DND-41 (cell line): Measurements from ENCODE around the gene ZNF71.
A peak's percentile ranks its signal among the peaks of the same experiment; 100 is the strongest.

Source experiments
- ATAC-seq: fragments of 200-7000 bp; cut with Tn5 transposase; 3 replicates; pipeline ENCODE4 v1.9.1; 2021; ENCODE audit warnings: low read depth; ENCODE audit not compliant: insufficient read depth
- DNase-seq: peaks from one replicate; pipeline ENCODE4 v3.0.0-alpha.2; 2020
- H2AFZ ChIP-seq: 2 replicates; pipeline ENCODE4 v1.6.0; 2012; ENCODE audit warnings: low read depth, low read length
- H3K27ac ChIP-seq: 2 replicates; pipeline ENCODE4 v1.5.1; 2012; ENCODE audit warnings: low read length, inconsistent platforms
- H3K27me3 ChIP-seq: fragments of 200-600 bp; sonication (generic); 2 replicates; pipeline ENCODE4 v1.6.0; 2012; ENCODE audit warnings: low read length, mild to moderate bottlenecking, inconsistent platforms; ENCODE audit not compliant: insufficient read depth, poor library complexity
- H3K36me3 ChIP-seq: 2 replicates; pipeline ENCODE4 v1.5.1; 2012; ENCODE audit warnings: low read length, inconsistent platforms; ENCODE audit not compliant: insufficient read depth
- H3K4me1 ChIP-seq: 2 replicates; pipeline ENCODE4 v1.5.1; 2012; ENCODE audit warnings: mild to moderate bottlenecking, low read length; ENCODE audit not compliant: insufficient read depth
- H3K4me2 ChIP-seq: 2 replicates; pipeline ENCODE4 v1.6.0; 2012; ENCODE audit warnings: mild to moderate bottlenecking, moderate library complexity, low read length, inconsistent platforms; ENCODE audit not compliant: insufficient read depth
- H3K4me3 ChIP-seq, 2 experiments: fragments of 200-600 bp in 1 of 2; shearing (Covaris generic) in 1 of 2; 2 replicates each; pipeline ENCODE4 v1.5.1; 2012 to 2016; ENCODE audit warnings: inconsistent platforms in 2 of 2, low read length in 2 of 2, mild to moderate bottlenecking in 2 of 2, low read depth in 1 of 2, moderate library complexity in 1 of 2
- H3K79me2 ChIP-seq: 2 replicates; pipeline ENCODE4 v1.6.0; 2012; ENCODE audit warnings: low read length, inconsistent platforms; ENCODE audit not compliant: insufficient read depth
- H3K9ac ChIP-seq: 2 replicates; pipeline ENCODE4 v1.6.0; 2012; ENCODE audit warnings: low read depth, mild to moderate bottlenecking, inconsistent platforms, low read length, moderate library complexity
- H3K9me3 ChIP-seq: 2 replicates; pipeline ENCODE4 v1.5.1; 2012; ENCODE audit warnings: low read length, moderate library complexity, mild to moderate bottlenecking, inconsistent platforms; ENCODE audit not compliant: insufficient read depth, severe bottlenecking
- H4K20me1 ChIP-seq: 2 replicates; pipeline ENCODE4 v1.6.0; 2012; ENCODE audit warnings: low read length; ENCODE audit not compliant: insufficient read depth
- CTCF ChIP-seq: IDR thresholded peaks from 2 replicates; pipeline ENCODE4 v1.5.1; 2012; ENCODE audit warnings: borderline replicate concordance, low read length, moderate library complexity, mild to moderate bottlenecking; ENCODE audit not compliant: poor library complexity, severe bottlenecking; ENCODE audit errors: extremely low read depth
- EZH2 ChIP-seq: IDR thresholded peaks from 3 replicates; pipeline ENCODE4 v1.6.1; 2012; ENCODE audit warnings: borderline replicate concordance, low read depth, mild to moderate bottlenecking, moderate library complexity, low read length, inconsistent platforms; ENCODE audit not compliant: severe bottlenecking

ZNF71 gene

GRCh38 chr19:56594446-56594782 lies 688 bp upstream of the ZNF71 start:
- Histone ChIP-seq H3K9ac (peak overlapping the region; percentile 59), H3K4me3 (peak overlapping the region; percentile 23 to 73), H3K9me3 (peaks cover 8% of the 10 kb centered on the region), H3K4me1 (peaks cover 24% of the 10 kb centered on the region), H3K27me3 (no peaks in the 10 kb centered on the region), H4K20me1 (peaks cover 4% of the 10 kb centered on the region; the same call in 1 of the 2 replicates), H3K36me3 (peaks cover 14% of the 10 kb centered on the region), H3K27ac (peak overlapping the region; percentile 40), H3K4me2 (peak overlapping the region; percentile 68), H3K79me2 (peaks cover 43% of the 10 kb centered on the region), H2AFZ (peak overlapping the region; percentile 96)
- DNase-seq (no peak), ATAC-seq (no peak)
- TF ChIP-seq EZH2 (no peak), CTCF (no peak)

GRCh38 chr19:56595548-56595899 lies 422 bp downstream of the ZNF71 start:
- peak; percentile 54 for ATAC-seq
- peak overlapping the region; percentile 96 for H2AFZ ChIP-seq

GRCh38 chr19:56596676-56597075 lies 1.6 kb downstream of the ZNF71 start:
- Histone ChIP-seq H3K36me3 (peaks cover 27% of the 10 kb centered on the region), H3K4me1 (peaks cover 24% of the 10 kb centered on the region), H3K27ac (no peak overlapping the region), H2AFZ (no peak overlapping the region), H3K4me2 (peak overlapping the region; percentile 68), H3K79me2 (peaks cover 58% of the 10 kb centered on the region), H3K27me3 (no peaks in the 10 kb centered on the region), H3K9me3 (peaks cover 3% of the 10 kb centered on the region), H4K20me1 (peaks cover 4% of the 10 kb centered on the region; the same call in 1 of the 2 replicates), H3K4me3 (peak overlapping the region in 1 of 2 experiments; percentile 73; a peak in 2 of 4 replicates), H3K9ac (0 out of 2 replicates have a peak overlapping the region, but pooled peaks have one; percentile 59)
- no peak for DNase-seq
- TF ChIP-seq CTCF = no peak
- TF ChIP-seq EZH2 = no peak
- no peak for ATAC-seq

More at GRCh38 chr19:56595548-56595899, 422 bp downstream of the ZNF71 start:
- no peaks in the 10 kb centered on the region for H3K27me3 ChIP-seq
- H3K27ac ChIP-seq = peak overlapping the region; percentile 40
- H3K4me1 ChIP-seq = peaks cover 24% of the 10 kb centered on the region
- DNase-seq = peak; percentile 7
- H3K9me3 ChIP-seq = peaks cover 3% of the 10 kb centered on the region
- peaks cover 4% of the 10 kb centered on the region; the same call in 1 of the 2 replicates for H4K20me1 ChIP-seq
- H3K9ac ChIP-seq = peak overlapping the region; percentile 59
- peak overlapping the region; percentile 23 to 73 for H3K4me3 ChIP-seq
- TF ChIP-seq CTCF = no peak
- TF ChIP-seq EZH2 = no peak
- peak overlapping the region; percentile 68 for H3K4me2 ChIP-seq
- peaks cover 47% of the 10 kb centered on the region for H3K79me2 ChIP-seq
- peaks cover 16% of the 10 kb centered on the region for H3K36me3 ChIP-seq
